DND-41 (cell line): Measurements from ENCODE around the gene TLE4.

Experiments used
- ATAC-seq: fragments of 200-7000 bp; cut with Tn5 transposase; 3 replicates; pipeline ENCODE4 v1.9.1; 2021; ENCODE audit warnings: low read depth; ENCODE audit not compliant: insufficient read depth
- DNase-seq: peaks from one replicate; pipeline ENCODE4 v3.0.0-alpha.2; 2020
- H2AFZ ChIP-seq: 2 replicates; pipeline ENCODE4 v1.6.0; 2012; ENCODE audit warnings: low read depth, low read length
- H3K27ac ChIP-seq: 2 replicates; pipeline ENCODE4 v1.5.1; 2012; ENCODE audit warnings: low read length, inconsistent platforms
- H3K27me3 ChIP-seq: fragments of 200-600 bp; sonication (generic); 2 replicates; pipeline ENCODE4 v1.6.0; 2012; ENCODE audit warnings: low read length, mild to moderate bottlenecking, inconsistent platforms; ENCODE audit not compliant: insufficient read depth, poor library complexity
- H3K36me3 ChIP-seq: 2 replicates; pipeline ENCODE4 v1.5.1; 2012; ENCODE audit warnings: low read length, inconsistent platforms; ENCODE audit not compliant: insufficient read depth
- H3K4me1 ChIP-seq: 2 replicates; pipeline ENCODE4 v1.5.1; 2012; ENCODE audit warnings: mild to moderate bottlenecking, low read length; ENCODE audit not compliant: insufficient read depth
- H3K4me2 ChIP-seq: 2 replicates; pipeline ENCODE4 v1.6.0; 2012; ENCODE audit warnings: mild to moderate bottlenecking, moderate library complexity, low read length, inconsistent platforms; ENCODE audit not compliant: insufficient read depth
- H3K4me3 ChIP-seq, 2 experiments: fragments of 200-600 bp in 1 of 2; shearing (Covaris generic) in 1 of 2; 2 replicates each; pipeline ENCODE4 v1.5.1; 2012 to 2016; ENCODE audit warnings: inconsistent platforms in 2 of 2, low read length in 2 of 2, mild to moderate bottlenecking in 2 of 2, low read depth in 1 of 2, moderate library complexity in 1 of 2
- H3K79me2 ChIP-seq: 2 replicates; pipeline ENCODE4 v1.6.0; 2012; ENCODE audit warnings: low read length, inconsistent platforms; ENCODE audit not compliant: insufficient read depth
- H3K9ac ChIP-seq: 2 replicates; pipeline ENCODE4 v1.6.0; 2012; ENCODE audit warnings: low read depth, mild to moderate bottlenecking, inconsistent platforms, low read length, moderate library complexity
- H3K9me3 ChIP-seq: 2 replicates; pipeline ENCODE4 v1.5.1; 2012; ENCODE audit warnings: low read length, moderate library complexity, mild to moderate bottlenecking, inconsistent platforms; ENCODE audit not compliant: insufficient read depth, severe bottlenecking
- H4K20me1 ChIP-seq: 2 replicates; pipeline ENCODE4 v1.6.0; 2012; ENCODE audit warnings: low read length; ENCODE audit not compliant: insufficient read depth
- EZH2 ChIP-seq: IDR thresholded peaks from 3 replicates; pipeline ENCODE4 v1.6.1; 2012; ENCODE audit warnings: borderline replicate concordance, low read depth, mild to moderate bottlenecking, moderate library complexity, low read length, inconsistent platforms; ENCODE audit not compliant: severe bottlenecking
- TF ChIP-seq, protein P1 (sequence below): IDR thresholded peaks from 2 replicates; pipeline ENCODE4 v1.5.1; 2012; ENCODE audit warnings: borderline replicate concordance, low read length, moderate library complexity, mild to moderate bottlenecking; ENCODE audit not compliant: poor library complexity, severe bottlenecking; ENCODE audit errors: extremely low read depth

TLE4 gene

DNA sequence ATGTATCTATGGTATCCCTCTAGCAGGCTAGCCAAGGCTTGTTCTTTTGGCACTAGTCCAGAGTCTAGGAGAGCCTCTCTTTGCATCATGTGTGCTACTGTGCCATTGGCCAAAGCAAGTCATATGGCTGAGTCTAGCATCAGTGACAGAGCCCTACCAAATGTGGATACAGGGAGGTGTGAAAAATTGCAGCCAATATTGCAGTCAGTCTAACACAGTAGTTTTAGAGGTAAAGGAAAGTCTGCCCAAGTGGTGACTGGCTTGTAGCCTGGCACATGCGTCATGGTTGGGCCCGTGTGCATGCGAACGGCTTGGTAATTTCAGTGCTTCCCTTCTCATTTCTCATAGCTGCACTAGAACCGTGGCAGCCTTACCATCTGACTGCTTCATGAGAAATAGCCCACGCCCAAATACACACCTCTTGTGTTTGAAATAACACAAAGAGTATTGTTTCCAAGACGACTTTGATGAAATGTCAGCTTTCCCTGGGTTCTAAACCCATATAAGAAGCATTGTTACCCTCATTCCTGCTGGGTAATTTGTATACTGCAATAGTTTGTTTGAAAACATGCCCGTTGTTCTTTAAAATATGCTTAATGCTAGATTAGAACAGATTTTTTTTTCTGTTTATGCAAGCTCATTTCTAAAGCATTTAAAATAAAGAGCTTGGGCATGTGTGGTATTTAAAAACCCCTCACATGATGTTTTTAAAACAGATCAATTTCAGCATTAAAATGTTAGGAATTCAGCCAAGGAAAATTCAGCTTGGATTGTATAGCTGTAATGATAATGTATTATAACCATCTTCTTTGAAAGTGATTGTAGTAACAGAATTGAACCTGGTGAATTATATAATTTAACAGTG is 113.2 kb downstream of the TLE4 start:
- ATAC-seq (no peak), DNase-seq (no peak)
- Histone ChIP-seq H2AFZ (no peak overlapping the region), H3K36me3 (no peaks in the 10 kb centered on the region), H3K27ac (no peak overlapping the region), H3K4me2 (no peak overlapping the region), H4K20me1 (no peaks in the 10 kb centered on the region), H3K4me1 (peaks cover 17% of the 10 kb centered on the region), H3K79me2 (no peaks in the 10 kb centered on the region), H3K4me3 (no peak overlapping the region), H3K9me3 (no peaks in the 10 kb centered on the region), H3K27me3 (no peaks in the 10 kb centered on the region), H3K9ac (no peak overlapping the region)
- TF ChIP-seq EZH2, result no peak
- TF ChIP-seq, protein P1, sequence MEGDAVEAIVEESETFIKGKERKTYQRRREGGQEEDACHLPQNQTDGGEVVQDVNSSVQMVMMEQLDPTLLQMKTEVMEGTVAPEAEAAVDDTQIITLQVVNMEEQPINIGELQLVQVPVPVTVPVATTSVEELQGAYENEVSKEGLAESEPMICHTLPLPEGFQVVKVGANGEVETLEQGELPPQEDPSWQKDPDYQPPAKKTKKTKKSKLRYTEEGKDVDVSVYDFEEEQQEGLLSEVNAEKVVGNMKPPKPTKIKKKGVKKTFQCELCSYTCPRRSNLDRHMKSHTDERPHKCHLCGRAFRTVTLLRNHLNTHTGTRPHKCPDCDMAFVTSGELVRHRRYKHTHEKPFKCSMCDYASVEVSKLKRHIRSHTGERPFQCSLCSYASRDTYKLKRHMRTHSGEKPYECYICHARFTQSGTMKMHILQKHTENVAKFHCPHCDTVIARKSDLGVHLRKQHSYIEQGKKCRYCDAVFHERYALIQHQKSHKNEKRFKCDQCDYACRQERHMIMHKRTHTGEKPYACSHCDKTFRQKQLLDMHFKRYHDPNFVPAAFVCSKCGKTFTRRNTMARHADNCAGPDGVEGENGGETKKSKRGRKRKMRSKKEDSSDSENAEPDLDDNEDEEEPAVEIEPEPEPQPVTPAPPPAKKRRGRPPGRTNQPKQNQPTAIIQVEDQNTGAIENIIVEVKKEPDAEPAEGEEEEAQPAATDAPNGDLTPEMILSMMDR, result no peak

DNA sequence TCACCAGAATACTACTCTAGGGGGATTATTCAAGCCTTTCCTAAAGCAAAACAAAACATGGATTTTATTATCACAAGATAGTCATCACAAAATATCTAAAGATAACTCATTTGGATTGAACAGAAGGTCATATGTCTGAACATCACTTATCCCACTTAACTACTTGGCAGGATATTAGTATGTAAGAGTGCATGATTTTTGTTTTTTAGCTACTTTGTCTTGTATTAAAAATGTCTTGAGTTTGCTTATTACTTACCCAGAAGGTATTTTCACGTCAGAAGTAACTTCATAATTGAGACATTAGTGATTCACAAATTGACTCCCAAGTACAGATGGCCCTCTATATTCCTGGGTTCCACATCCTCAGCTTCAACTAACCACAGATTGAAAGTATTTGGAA is 113.8 kb downstream of the TLE4 start:
- H3K27me3 ChIP-seq, result no peaks in the 10 kb centered on the region
- peaks cover 17% of the 10 kb centered on the region for H3K4me1 ChIP-seq
- H3K36me3 ChIP-seq, result no peaks in the 10 kb centered on the region
- no peak overlapping the region for H2AFZ ChIP-seq
- H3K4me3 ChIP-seq, result no peak overlapping the region
- DNase-seq, result no peak
- H3K4me2 ChIP-seq, result no peak overlapping the region
- no peak for TF ChIP-seq EZH2
- TF ChIP-seq, protein P1, result no peak
- no peak overlapping the region for H3K27ac ChIP-seq
- no peak for ATAC-seq
- no peaks in the 10 kb centered on the region for H3K9me3 ChIP-seq
- no peaks in the 10 kb centered on the region for H3K79me2 ChIP-seq
- no peaks in the 10 kb centered on the region for H4K20me1 ChIP-seq
- H3K9ac ChIP-seq, result no peak overlapping the region

- no peak overlapping the region for H3K9ac ChIP-seq
- H3K79me2 ChIP-seq, result no peaks in the 10 kb centered on the region
- no peaks in the 10 kb centered on the region for H3K36me3 ChIP-seq
- H3K4me1 ChIP-seq, result peaks cover 17% of the 10 kb centered on the region
- no peak overlapping the region for H3K4me3 ChIP-seq
- H3K4me2 ChIP-seq, result no peak overlapping the region
- H4K20me1 ChIP-seq, result no peaks in the 10 kb centered on the region
- DNase-seq, result no peak
- peak; percentile 53 for ATAC-seq
- TF ChIP-seq, protein P1, result no peak
- no peak for TF ChIP-seq EZH2
- no peaks in the 10 kb centered on the region for H3K9me3 ChIP-seq
- no peaks in the 10 kb centered on the region for H3K27me3 ChIP-seq
- no peak overlapping the region for H2AFZ ChIP-seq
- H3K27ac ChIP-seq, result peak overlapping the region; percentile 48
These were observed 114.8 kb downstream of the TLE4 start for GRCh38 chr9:79686381-79687130.
